MM.1S (cell line): Measurements from ENCODE around the gene SULT2A1.
"Not testable (repeated sequence)": the region's sequence is repeated elsewhere in the genome, so short reads cannot be mapped to it uniquely, and the experiment has no call there.

Experiments
- EZH2 ChIP-seq: fragments of 300-600 bp; sonication (generic); optimal IDR thresholded peaks from 2 replicates; pipeline ENCODE3; 2017; ENCODE audit warnings: low read depth, mild to moderate bottlenecking, antibody characterized with exemption, low read length, mixed read lengths
- TF ChIP-seq, protein P1 (sequence below): fragments of 300-600 bp; sonication (generic); IDR thresholded peaks from 2 replicates; pipeline ENCODE4 v1.5.1; 2016; ENCODE audit warnings: antibody characterized with exemption, low read length, mixed read lengths

- TF ChIP-seq, protein P1, sequence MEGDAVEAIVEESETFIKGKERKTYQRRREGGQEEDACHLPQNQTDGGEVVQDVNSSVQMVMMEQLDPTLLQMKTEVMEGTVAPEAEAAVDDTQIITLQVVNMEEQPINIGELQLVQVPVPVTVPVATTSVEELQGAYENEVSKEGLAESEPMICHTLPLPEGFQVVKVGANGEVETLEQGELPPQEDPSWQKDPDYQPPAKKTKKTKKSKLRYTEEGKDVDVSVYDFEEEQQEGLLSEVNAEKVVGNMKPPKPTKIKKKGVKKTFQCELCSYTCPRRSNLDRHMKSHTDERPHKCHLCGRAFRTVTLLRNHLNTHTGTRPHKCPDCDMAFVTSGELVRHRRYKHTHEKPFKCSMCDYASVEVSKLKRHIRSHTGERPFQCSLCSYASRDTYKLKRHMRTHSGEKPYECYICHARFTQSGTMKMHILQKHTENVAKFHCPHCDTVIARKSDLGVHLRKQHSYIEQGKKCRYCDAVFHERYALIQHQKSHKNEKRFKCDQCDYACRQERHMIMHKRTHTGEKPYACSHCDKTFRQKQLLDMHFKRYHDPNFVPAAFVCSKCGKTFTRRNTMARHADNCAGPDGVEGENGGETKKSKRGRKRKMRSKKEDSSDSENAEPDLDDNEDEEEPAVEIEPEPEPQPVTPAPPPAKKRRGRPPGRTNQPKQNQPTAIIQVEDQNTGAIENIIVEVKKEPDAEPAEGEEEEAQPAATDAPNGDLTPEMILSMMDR = not testable (repeated sequence)
- TF ChIP-seq EZH2 = not testable (repeated sequence)
These were observed 27.3 kb downstream of the SULT2A1 start, which contains the start of gene TPRX2 for GRCh38 chr19:47858646-47859285.
